GM12878 (cell line): ENCODE data around the gene CREG1. TPM values are rescaled to one million over a fixed set of nuclear protein-coding genes. Genes with fewer than 3 reads are reported as not detected.
A peak's percentile ranks its signal among the peaks of the same experiment; 100 is the strongest.

ENCODE experiments used
- ATAC-seq: fragments of 200-7000 bp; cut with Tn5 transposase; 3 replicates; pipeline ENCODE4 v1.9.1; 2020; ENCODE audit warnings: mild to moderate bottlenecking, moderate library complexity
- BruUV-seq: library from RNA; stranded (reverse); fragments of 400-500 nt; replicated peaks from 2 replicates; lab custom pipeline; 2021; lab: Mats Ljungman, UMichigan
- CTCF ChIA-PET: fragments of 300-600 bp; sonication (Branson Sonifier 250); formaldehyde crosslinking; extraction: SDS; loops from one replicate; lab custom pipeline; 2021; ENCODE audit warnings: inconsistent platforms; lab: Yijun Ruan, JAX
- POLR2A ChIA-PET: fragments of 350-600 bp; formaldehyde crosslinking; extraction: SDS; loops from one replicate; lab custom pipeline; 2021; ENCODE audit warnings: inconsistent platforms; lab: Charles Lee
- RAD21 ChIA-PET: fragments of 300-600 bp; sonication (Branson Sonifier 250); formaldehyde crosslinking; loops from one replicate; lab custom pipeline; 2023; ENCODE audit warnings: antibody characterized with exemption; ENCODE audit not compliant: unreplicated experiment; lab: Charles Lee
- SMC1A ChIA-PET: fragments of 300-600 bp; sonication (Branson Sonifier 250); formaldehyde crosslinking; loops from one replicate; lab custom pipeline; 2023; ENCODE audit not compliant: unreplicated experiment, uncharacterized antibody; lab: Charles Lee
- DNase-seq: peaks from one replicate; pipeline ENCODE4 v3.0.0-alpha.2; 2011; ENCODE audit warnings: low read depth, low spot score
- FAIRE-seq: peaks from 3 replicates; lab custom pipeline; 2011; peaks lifted over from hg19 to GRCh38; lab: Jason Lieb, UNC
- H2AFZ ChIP-seq: 2 replicates; pipeline ENCODE4 v1.6.0; 2011; ENCODE audit warnings: low read depth, low read length, control low read depth; ENCODE audit not compliant: control insufficient read depth
- H3K27ac ChIP-seq: 2 replicates; pipeline ENCODE4 v1.5.1; 2011; ENCODE audit warnings: control low read depth; ENCODE audit not compliant: control insufficient read depth, insufficient read depth
- H3K27me3 ChIP-seq, 2 experiments: replicated peaks in 1 of 2; 2 replicates each; pipeline versions ENCODE4 v1.6.0 to v1.6.1; 2011; ENCODE audit warnings: low read length in 1 of 2; ENCODE audit not compliant: control insufficient read depth in 2 of 2, insufficient read depth in 2 of 2
- H3K36me3 ChIP-seq, 2 experiments: 2 replicates each; pipeline ENCODE4 v1.5.1; 2011; ENCODE audit warnings: low read length in 1 of 2; ENCODE audit not compliant: control insufficient read depth in 2 of 2, insufficient read depth in 2 of 2
- H3K4me1 ChIP-seq: 2 replicates; pipeline ENCODE4 v1.6.1; 2011; ENCODE audit warnings: mild to moderate bottlenecking, low read length, moderate library complexity, mixed read lengths; ENCODE audit not compliant: control insufficient read depth, insufficient read depth
- H3K4me2 ChIP-seq: 2 replicates; pipeline ENCODE4 v1.6.0; 2011; ENCODE audit warnings: control low read depth; ENCODE audit not compliant: control insufficient read depth, insufficient read depth
- H3K4me3 ChIP-seq: fragments of 200-600 bp; sonication (generic); 2 replicates; pipeline ENCODE4 v1.5.1; 2016
- H3K79me2 ChIP-seq: 2 replicates; pipeline ENCODE4 v1.6.0; 2011; ENCODE audit warnings: low read length; ENCODE audit not compliant: control insufficient read depth, insufficient read depth
- H3K9ac ChIP-seq: 2 replicates; pipeline ENCODE4 v1.8.0; 2011; ENCODE audit warnings: low read length, control low read depth, mixed read lengths; ENCODE audit not compliant: control insufficient read depth, insufficient read depth
- H3K9me3 ChIP-seq: replicated peaks from 3 replicates; pipeline ENCODE4 v1.5.1; 2011; ENCODE audit warnings: mild to moderate bottlenecking, low read length; ENCODE audit not compliant: control insufficient read depth, insufficient read depth
- H4K20me1 ChIP-seq: 2 replicates; pipeline ENCODE4 v1.6.0; 2011; ENCODE audit not compliant: control insufficient read depth, insufficient read depth
- CEBPB ChIP-seq, 2 experiments: fragments of 150-350 bp in 1 of 2; IDR thresholded peaks; 2 replicates each; pipeline ENCODE4 v1.6.1; 2012 to 2014; ENCODE audit warnings: low read depth in 2 of 2, low read length in 2 of 2, borderline replicate concordance in 1 of 2, inconsistent platforms in 1 of 2
- RUNX3 ChIP-seq: IDR thresholded peaks from 2 replicates; pipeline ENCODE4 v1.6.1; 2012; ENCODE audit warnings: low read length, inconsistent platforms
- ZNF207 ChIP-seq: fragments of 450-650 bp; IDR thresholded peaks from 2 replicates; pipeline ENCODE4 v1.6.1; 2014; ENCODE audit warnings: antibody characterized with exemption, mild to moderate bottlenecking, borderline replicate concordance
- WGBS: methylation state at CpG from one replicate; pipeline ENCODE4 v1.1.6; 2016; ENCODE audit warnings: low lambda C conversion rate; ENCODE audit not compliant: insufficient replicate concordance, insufficient coverage; ENCODE audit errors: missing lambda C conversion rate; 5-methylcytosine and 5-hydroxymethylcytosine counted together
- in situ Hi-C: fragments of 300-500 bp; cut with MboI; formaldehyde crosslinking; loops from 9 replicates; pipeline ENCODE4 v1.14.3; 2018; ENCODE audit warnings: mixed read lengths
- intact Hi-C: fragments of 100-400 bp; cut with micrococcal nuclease; formaldehyde crosslinking; loops from one replicate; pipeline ENCODE4 v1.14.2; 2022; ENCODE audit not compliant: unreplicated experiment
- polyA plus RNA-seq, 11 experiments: library from polyadenylated mRNA; depleted of rRNA in 4 of 11; unstranded in 6 of 11; stranded (reverse) in 5 of 11; fragments of >200 nt; fragmentation: Nextera tagmentation in 4 of 11; fragmentation: Illumina TruSeq in 1 of 11; extraction: Ambion mirVana in 4 of 11; extraction: Trizol in 1 of 11; gene quantifications; 1 replicate in 1 of 11; 2 replicates in 10 of 11; pipeline versions ENCODE4 v1.2.1 to v1.2.3, GENCODE V29; 2011 to 2016; ENCODE audit warnings: inconsistent platforms in 2 of 11, missing spikeins in 2 of 11, low read depth in 1 of 11
- total RNA-seq, 4 experiments: library from RNA; depleted of rRNA in 3 of 4; stranded (reverse); fragments of >200 nt in 3 of 4; fragmentation: Illumina TruSeq in 1 of 4; extraction: Trizol in 1 of 4; gene quantifications; 2 replicates each; pipeline versions ENCODE4 v1.2.1 to v1.2.3, GENCODE V29; 2013 to 2021
- TF ChIP-seq, protein P1 (sequence below): fragments of 450-650 bp; IDR thresholded peaks from 2 replicates; pipeline ENCODE4 v1.6.1; 2016; ENCODE audit warnings: mild to moderate bottlenecking

CREG1 gene
- total and polyA plus RNA-seq, 10 of the 15 experiments (the other 5 are each of a cell fraction or from before 2014, with no cell fraction given), result 5.3 to 43.8 (median 22.1) TPM

DNA sequence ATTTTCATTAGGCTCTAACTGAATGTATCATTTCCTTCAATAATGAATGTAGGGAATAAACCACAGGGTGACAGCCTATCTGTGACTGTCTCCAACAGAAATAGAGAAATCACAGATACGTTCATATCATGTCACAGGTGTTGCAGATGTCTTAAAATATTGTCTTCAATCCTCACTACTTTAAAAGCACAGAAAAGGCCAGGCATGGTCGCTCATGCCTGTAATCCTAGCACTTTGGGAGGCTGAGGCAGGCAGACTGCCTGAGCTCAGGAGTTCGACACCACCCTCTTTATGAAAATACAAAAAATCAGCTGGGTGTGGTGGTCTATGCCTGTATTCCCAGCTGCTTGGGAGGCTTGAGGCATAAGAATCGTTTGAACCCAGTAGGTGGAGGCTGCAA is 8.2 kb downstream of the CREG1 start:
- Histone ChIP-seq H3K27ac (no peak overlapping the region), H3K9ac (no peak overlapping the region), H3K4me1 (peaks cover 44% of the 10 kb centered on the region), H4K20me1 (no peaks in the 10 kb centered on the region), H3K4me2 (no peak overlapping the region), H3K79me2 (peaks cover 6% of the 10 kb centered on the region), H3K27me3 (no peaks in the 10 kb centered on the region), H2AFZ (no peak overlapping the region), H3K36me3 (peaks cover 1 to 6% of the 10 kb centered on the region in 2 experiments; a peak in 2 of 4 replicates), H3K4me3 (no peak overlapping the region), H3K9me3 (no peaks in the 10 kb centered on the region)
- no TSS peak for BruUV-seq
- TF ChIP-seq, protein P1, sequence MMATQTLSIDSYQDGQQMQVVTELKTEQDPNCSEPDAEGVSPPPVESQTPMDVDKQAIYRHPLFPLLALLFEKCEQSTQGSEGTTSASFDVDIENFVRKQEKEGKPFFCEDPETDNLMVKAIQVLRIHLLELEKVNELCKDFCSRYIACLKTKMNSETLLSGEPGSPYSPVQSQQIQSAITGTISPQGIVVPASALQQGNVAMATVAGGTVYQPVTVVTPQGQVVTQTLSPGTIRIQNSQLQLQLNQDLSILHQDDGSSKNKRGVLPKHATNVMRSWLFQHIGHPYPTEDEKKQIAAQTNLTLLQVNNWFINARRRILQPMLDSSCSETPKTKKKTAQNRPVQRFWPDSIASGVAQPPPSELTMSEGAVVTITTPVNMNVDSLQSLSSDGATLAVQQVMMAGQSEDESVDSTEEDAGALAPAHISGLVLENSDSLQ, result no peak
- 71% methylated on average over 4 of the region's 4 CpGs for WGBS
- intact Hi-C loops (no loop called here), in situ Hi-C loops (no loop called here)
- FAIRE-seq (no peak), ATAC-seq (no peak), DNase-seq (no peak)
- POLR2A ChIA-PET, result interaction anchor here (0.7 kb wide), 1 partner anchor 9 kb away, joined by 3 read pairs; the partner anchor contains the start of gene CREG1
- SMC1A ChIA-PET, result interaction anchor here (0.7 to 6.8 kb wide), 2 partner anchors 6 to 916 kb away, joined by 3 to 83 read pairs; partner anchors contain the start of gene CREG1
- CTCF ChIA-PET, result interaction anchor here (0.7 to 9.6 kb wide), 2 partner anchors 8 to 142 kb away, joined by 4 to 262 read pairs; partner anchors contain the start of gene CREG1
- RAD21 ChIA-PET, result interaction anchor here (0.8 kb wide), 1 partner anchor 42 kb away, joined by 3 read pairs; no protein-coding TSS in a partner anchor

DNA sequence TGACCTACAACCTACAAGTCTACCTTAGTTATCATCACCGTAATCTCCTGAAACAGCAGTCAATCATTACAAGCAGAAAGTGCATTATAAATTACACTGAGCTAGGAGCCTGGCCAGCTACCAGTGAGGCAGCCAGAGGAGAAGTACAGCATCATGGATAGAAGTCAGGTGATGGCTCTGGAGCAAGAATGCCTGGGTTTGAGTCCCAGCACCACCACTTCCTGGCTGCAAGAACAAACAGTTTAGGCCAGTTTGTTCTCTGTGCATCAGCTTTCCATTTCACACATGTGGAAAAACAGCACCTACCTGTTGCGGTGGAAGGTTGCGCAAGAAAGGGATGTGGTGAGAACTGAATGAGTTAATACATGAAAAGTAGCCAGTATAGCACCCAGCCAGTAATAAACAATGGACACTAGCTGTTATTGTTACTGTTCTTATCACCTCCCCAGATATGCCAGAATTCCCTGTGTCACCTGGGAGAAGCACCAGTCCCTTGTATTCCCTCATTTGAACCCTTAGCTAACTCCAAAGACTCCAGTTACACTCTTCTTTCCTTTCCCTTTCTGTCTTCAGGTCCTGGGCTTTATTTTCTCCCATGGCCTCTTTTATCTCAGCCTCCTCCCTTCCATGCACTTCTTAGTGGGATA is 9.0 kb downstream of the CREG1 start:
- Histone ChIP-seq H3K4me1 (peaks cover 50% of the 10 kb centered on the region), H3K9me3 (no peaks in the 10 kb centered on the region), H3K4me3 (no peak overlapping the region), H3K9ac (no peak overlapping the region), H3K27ac (no peak overlapping the region; the same call in 1 of the 2 replicates), H3K4me2 (no peak overlapping the region), H4K20me1 (no peaks in the 10 kb centered on the region), H3K27me3 (no peaks in the 10 kb centered on the region), H3K36me3 (peaks cover 1 to 6% of the 10 kb centered on the region in 2 experiments; a peak in 2 of 4 replicates), H2AFZ (no peak overlapping the region), H3K79me2 (peaks cover 4% of the 10 kb centered on the region)
- TF ChIP-seq ZNF207 (no peak), CEBPB (IDR thresholded peaks at IDR 0.05; ENCODE audit: borderline replicate concordance in 1 of 2, low read depth in 2 of 2, low read length in 2 of 2) (peak in 1 of 2 experiments; percentile 75; a peak in 1 of 4 replicates), RUNX3 (0 out of 2 replicates have a peak, but pooled peaks have one; percentile 21)
- CTCF ChIA-PET, result interaction anchor here (0.7 to 9.6 kb wide), 3 partner anchors 9 to 484 kb away, joined by 3 to 262 read pairs (median 3); partner anchors contain the start of gene CREG1
- in situ Hi-C loops (no loop called here), intact Hi-C loops (no loop called here)
- DNase-seq (no peak), FAIRE-seq (no peak), ATAC-seq (no peak)
- no TSS peak for BruUV-seq
- WGBS, result 99% methylated on average over 3 of the region's 3 CpGs
- SMC1A ChIA-PET, result interaction anchor here (0.9 to 6.8 kb wide), 2 partner anchors 7 to 10 kb away, joined by 3 to 83 read pairs; partner anchors contain the start of gene CREG1
- POLR2A ChIA-PET, result no interaction called here
- RAD21 ChIA-PET, result no interaction called here
